ENCODE data around the gene ARHGEF18. TPM values are rescaled to one million over a fixed set of nuclear protein-coding genes. Genes with fewer than 3 reads are reported as not detected.
"Not testable (repeated sequence)": the region's sequence is repeated elsewhere in the genome, so short reads cannot be mapped to it uniquely, and the experiment has no call there.

Gene ARHGEF18
- total and polyA plus RNA-seq, 5 donors, result 7.6 to 13.3 (median 11.5) TPM

- Histone ChIP-seq H3K27me3 (ENCODE audit: control insufficient read depth, insufficient read depth) (no peaks in the 10 kb centered on the region), H3K9me3 (ENCODE audit: control insufficient read depth, low read length) (no peaks in the 10 kb centered on the region), H3K27ac (ENCODE audit: low read length) (no peak overlapping the region), H3K4me3 (ENCODE audit: low read length) (no peak overlapping the region), H3K4me1 (ENCODE audit: control insufficient read depth, insufficient read depth, low read length) (no peaks in the 10 kb centered on the region)
- ATAC-seq, result no peak
- DNase-seq, result no peak
- WGBS, result 80% methylated on average over 1 of the region's 1 CpG
- intact Hi-C loops (cut with DNase I), result no loop called here
Measured at GRCh38 chr19:7327802-7328201, 20.9 kb upstream of the ARHGEF18 start.

GRCh38 chr19:7328647-7329046, 20.1 kb upstream of the ARHGEF18 start:
- H3K9me3 ChIP-seq (ENCODE audit: control insufficient read depth, low read length), result no peaks in the 10 kb centered on the region

GRCh38 chr19:7331446-7331845, 17.3 kb upstream of the ARHGEF18 start:
- Histone ChIP-seq H3K4me1 (ENCODE audit: control insufficient read depth, insufficient read depth, low read length) (no peaks in the 10 kb centered on the region), H3K9me3 (ENCODE audit: control insufficient read depth, low read length) (no peaks in the 10 kb centered on the region), H3K27ac (ENCODE audit: low read length) (no peak overlapping the region), H3K27me3 (ENCODE audit: control insufficient read depth, insufficient read depth) (no peaks in the 10 kb centered on the region), H3K4me3 (ENCODE audit: low read length) (no peak overlapping the region)
- WGBS, result 89% methylated on average over 4 of the region's 4 CpGs
- ATAC-seq, result no peak
- intact Hi-C loops (cut with DNase I), result no loop called here
- no peak for DNase-seq

More at GRCh38 chr19:7328647-7329046, 20.1 kb upstream of the ARHGEF18 start:
- no peak for DNase-seq
- H3K4me1 ChIP-seq (ENCODE audit: control insufficient read depth, insufficient read depth, low read length), result no peaks in the 10 kb centered on the region
- ATAC-seq, result no peak
- no peak overlapping the region for H3K27ac ChIP-seq (ENCODE audit: low read length)
- no peaks in the 10 kb centered on the region for H3K27me3 ChIP-seq (ENCODE audit: control insufficient read depth, insufficient read depth)
- 91% methylated on average over 4 of the region's 4 CpGs for WGBS
- intact Hi-C loops (cut with DNase I), result no loop called here
- no peak overlapping the region for H3K4me3 ChIP-seq (ENCODE audit: low read length)

GRCh38 chr19:7333198-7334118, 15.3 kb upstream of the ARHGEF18 start:
- Histone ChIP-seq H3K27ac (ENCODE audit: low read length) (peak overlapping the region; percentile 63), H3K4me1 (ENCODE audit: control insufficient read depth, insufficient read depth, low read length) (no peaks in the 10 kb centered on the region), H3K9me3 (ENCODE audit: control insufficient read depth, low read length) (no peaks in the 10 kb centered on the region), H3K27me3 (ENCODE audit: control insufficient read depth, insufficient read depth) (no peaks in the 10 kb centered on the region), H3K4me3 (ENCODE audit: low read length) (no peak overlapping the region)
- peak; percentile 60 to 93 for ATAC-seq
- WGBS, result 43% methylated on average over 17 of the region's 17 CpGs
- intact Hi-C loops (cut with DNase I), result no loop called here
- DNase-seq, result peak; percentile 69 to 79 (median 69)

GRCh38 chr19:7336321-7336973, 12.3 kb upstream of the ARHGEF18 start:
- Histone ChIP-seq H3K27me3 (ENCODE audit: control insufficient read depth, insufficient read depth) (no peaks in the 10 kb centered on the region), H3K4me3 (ENCODE audit: low read length) (no peak overlapping the region), H3K27ac (ENCODE audit: low read length) (no peak overlapping the region), H3K9me3 (ENCODE audit: control insufficient read depth, low read length) (no peaks in the 10 kb centered on the region), H3K4me1 (ENCODE audit: control insufficient read depth, insufficient read depth, low read length) (no peaks in the 10 kb centered on the region)
- DNase-seq (peak in 1 of 3 donors; percentile 24), ATAC-seq (peak; percentile 14 to 39)
- intact Hi-C loops (cut with DNase I), result no loop called here
- WGBS, result 73% methylated on average over 9 of the region's 9 CpGs

GRCh38 chr19:7337380-7338194, 11.2 kb upstream of the ARHGEF18 start:
- no peaks in the 10 kb centered on the region for H3K27me3 ChIP-seq (ENCODE audit: control insufficient read depth, insufficient read depth)
- H3K4me3 ChIP-seq (ENCODE audit: low read length), result no peak overlapping the region
- WGBS, result 75% methylated on average over 12 of the region's 12 CpGs
- intact Hi-C loops (cut with DNase I), result no loop called here
- no peaks in the 10 kb centered on the region for H3K4me1 ChIP-seq (ENCODE audit: control insufficient read depth, insufficient read depth, low read length)
- no peaks in the 10 kb centered on the region for H3K9me3 ChIP-seq (ENCODE audit: control insufficient read depth, low read length)
- DNase-seq, result peak in 2 of 3 donors; percentile 20 to 66
- no peak overlapping the region for H3K27ac ChIP-seq (ENCODE audit: low read length)
- ATAC-seq, result peak in 1 of 2 donors; percentile 34

- Histone ChIP-seq H3K4me1 (ENCODE audit: control insufficient read depth, insufficient read depth, low read length) (no peaks in the 10 kb centered on the region), H3K4me3 (ENCODE audit: low read length) (no peak overlapping the region), H3K9me3 (ENCODE audit: control insufficient read depth, low read length) (no peaks in the 10 kb centered on the region), H3K27me3 (ENCODE audit: control insufficient read depth, insufficient read depth) (no peaks in the 10 kb centered on the region), H3K27ac (ENCODE audit: low read length) (no peak overlapping the region)
- WGBS, result 39% methylated on average over 22 of the region's 22 CpGs
- ATAC-seq, result peak; percentile 65 to 68
- DNase-seq, result peak; percentile 73 to 92 (median 91)
- intact Hi-C loops (cut with DNase I), result loop anchor here (1.0 to 10.0 kb wide), 5 partner anchors 192 to 239 kb away; no protein-coding TSS in a partner anchor
Measured at GRCh38 chr19:7340959-7341837, 7.5 kb upstream of the ARHGEF18 start.

- no peak overlapping the region for H3K27ac ChIP-seq (ENCODE audit: low read length)
- intact Hi-C loops (cut with DNase I), result loop anchor here in 3 of 4 donors (5.0 to 10.0 kb wide), 2 partner anchors 195 to 197 kb away; no protein-coding TSS in a partner anchor
- WGBS, result 91% methylated on average over 5 of the region's 5 CpGs
- DNase-seq (no peak), ATAC-seq (no peak)
- H3K9me3 ChIP-seq (ENCODE audit: control insufficient read depth, low read length), result no peaks in the 10 kb centered on the region
- no peaks in the 10 kb centered on the region for H3K27me3 ChIP-seq (ENCODE audit: control insufficient read depth, insufficient read depth)
- H3K4me3 ChIP-seq (ENCODE audit: low read length), result no peak overlapping the region
- no peaks in the 10 kb centered on the region for H3K4me1 ChIP-seq (ENCODE audit: control insufficient read depth, insufficient read depth, low read length)
Measured at GRCh38 chr19:7342143-7342542, 6.6 kb upstream of the ARHGEF18 start.

GRCh38 chr19:7346488-7346971, 2.2 kb upstream of the ARHGEF18 start:
- Histone ChIP-seq H3K27ac (ENCODE audit: low read length) (no peak overlapping the region), H3K27me3 (ENCODE audit: control insufficient read depth, insufficient read depth) (no peaks in the 10 kb centered on the region), H3K9me3 (ENCODE audit: control insufficient read depth, low read length) (no peaks in the 10 kb centered on the region), H3K4me1 (ENCODE audit: control insufficient read depth, insufficient read depth, low read length) (no peaks in the 10 kb centered on the region), H3K4me3 (ENCODE audit: low read length) (no peak overlapping the region)
- DNase-seq (no peak), ATAC-seq (no peak)
- WGBS, result 82% methylated on average over 7 of the region's 7 CpGs
- intact Hi-C loops (cut with DNase I), result loop anchor here in 1 of 4 donors (10.0 kb wide), 1 partner anchor 202 kb away; no protein-coding TSS in a partner anchor

- not testable (repeated sequence) for H3K4me1 ChIP-seq (ENCODE audit: control insufficient read depth, insufficient read depth, low read length); H3K9me3 ChIP-seq (ENCODE audit: control insufficient read depth, low read length); H3K27me3 ChIP-seq (ENCODE audit: control insufficient read depth, insufficient read depth); H3K4me3 ChIP-seq (ENCODE audit: low read length); ATAC-seq; H3K27ac ChIP-seq (ENCODE audit: low read length); DNase-seq
- intact Hi-C loops (cut with DNase I), result loop anchor here in 1 of 4 donors (10.0 kb wide), 1 partner anchor 202 kb away; no protein-coding TSS in a partner anchor
- WGBS, result 83% methylated on average over 7 of the region's 7 CpGs
Measured at GRCh38 chr19:7346997-7347396, 1.7 kb upstream of the ARHGEF18 start.
